HG02943 (cell line): ENCODE data around the gene ZMAT2.
A peak's percentile ranks its signal among the peaks of the same experiment; 100 is the strongest.
"Not testable (repeated sequence)": the region's sequence is repeated elsewhere in the genome, so short reads cannot be mapped to it uniquely, and the experiment has no call there.

Experiments used
- ATAC-seq: cut with Tn5 transposase; IDR thresholded peaks from one replicate; pipeline ENCODE4 v1.9.1; 2021; ENCODE audit warnings: mild to moderate bottlenecking, low read depth, moderate library complexity; ENCODE audit not compliant: unreplicated experiment

The ZMAT2 gene

GRCh38 chr5:140700177-140701144, at the start of gene ZMAT2:
TSS of gene ZMAT2 (plus strand) at chr5:140700447. CDS start at chr5:140700461, 14 bp downstream.
- ATAC-seq, result peak; percentile 96

GRCh38 chr5:140658870-140659269, 41.4 kb upstream of the ZMAT2 start:
- no peak for ATAC-seq

- ATAC-seq, result not testable (repeated sequence)
Observed at GRCh38 chr5:140660371-140660770, 39.9 kb upstream of the ZMAT2 start.

- no peak for ATAC-seq
Observed at GRCh38 chr5:140664030-140664358, 36.3 kb upstream of the ZMAT2 start.

GRCh38 chr5:140664359-140665119, 35.7 kb upstream of the ZMAT2 start, which contains the start of gene WDR55:
TSS of gene WDR55 (plus strand) at chr5:140664904. CDS start at chr5:140664913, 9 bp downstream.
- peak; percentile 95 for ATAC-seq

GRCh38 chr5:140671035-140671434, 29.2 kb upstream of the ZMAT2 start:
- ATAC-seq, result not testable (repeated sequence)

GRCh38 chr5:140671472-140672125, 28.6 kb upstream of the ZMAT2 start:
- ATAC-seq, result no peak

- no peak for ATAC-seq
Observed at GRCh38 chr5:140672455-140673186, 27.6 kb upstream of the ZMAT2 start.

GRCh38 chr5:140673187-140673976, 26.9 kb upstream of the ZMAT2 start, which contains the start of gene DND1:
TSS of gene DND1 (minus strand) at chr5:140673576. CDS start at chr5:140673542, 34 bp downstream.
- ATAC-seq, result no peak

- ATAC-seq, result no peak
Observed at GRCh38 chr5:140674211-140674610, 26.0 kb upstream of the ZMAT2 start.

- no peak for ATAC-seq
Observed at GRCh38 chr5:140674629-140675028, 25.6 kb upstream of the ZMAT2 start.

GRCh38 chr5:140677947-140678346, 22.3 kb upstream of the ZMAT2 start:
- ATAC-seq, result no peak

- no peak for ATAC-seq
Observed at GRCh38 chr5:140678993-140679392, 21.3 kb upstream of the ZMAT2 start.

- no peak for ATAC-seq
Observed at GRCh38 chr5:140690376-140690932, 9.8 kb upstream of the ZMAT2 start.

- ATAC-seq, result peak; percentile 98
Observed at GRCh38 chr5:140690941-140691924, 9.0 kb upstream of the ZMAT2 start, which contains the start of the genes HARS1 and HARS2. TSS of gene HARS1 (minus strand) at chr5:140691370. CDS start at chr5:140691304, 66 bp downstream. TSS of gene HARS2 (plus strand) at chr5:140691455. CDS start at chr5:140691649, 194 bp downstream.

- ATAC-seq, result no peak
Observed at GRCh38 chr5:140694276-140694675, 6.0 kb upstream of the ZMAT2 start.

- no peak for ATAC-seq
Observed at GRCh38 chr5:140696891-140697492, 3.3 kb upstream of the ZMAT2 start.
